Right forelimb (tissue), 1 donor: ENCODE measurements around the gene BDNF.
"Not testable (repeated sequence)": the region's sequence is repeated elsewhere in the genome, so short reads cannot be mapped to it uniquely, and the experiment has no call there.

Experiments
- DNase-seq: peaks from one replicate; pipeline ENCODE4 v3.0.0-alpha.2; 2018

Gene BDNF

DNA sequence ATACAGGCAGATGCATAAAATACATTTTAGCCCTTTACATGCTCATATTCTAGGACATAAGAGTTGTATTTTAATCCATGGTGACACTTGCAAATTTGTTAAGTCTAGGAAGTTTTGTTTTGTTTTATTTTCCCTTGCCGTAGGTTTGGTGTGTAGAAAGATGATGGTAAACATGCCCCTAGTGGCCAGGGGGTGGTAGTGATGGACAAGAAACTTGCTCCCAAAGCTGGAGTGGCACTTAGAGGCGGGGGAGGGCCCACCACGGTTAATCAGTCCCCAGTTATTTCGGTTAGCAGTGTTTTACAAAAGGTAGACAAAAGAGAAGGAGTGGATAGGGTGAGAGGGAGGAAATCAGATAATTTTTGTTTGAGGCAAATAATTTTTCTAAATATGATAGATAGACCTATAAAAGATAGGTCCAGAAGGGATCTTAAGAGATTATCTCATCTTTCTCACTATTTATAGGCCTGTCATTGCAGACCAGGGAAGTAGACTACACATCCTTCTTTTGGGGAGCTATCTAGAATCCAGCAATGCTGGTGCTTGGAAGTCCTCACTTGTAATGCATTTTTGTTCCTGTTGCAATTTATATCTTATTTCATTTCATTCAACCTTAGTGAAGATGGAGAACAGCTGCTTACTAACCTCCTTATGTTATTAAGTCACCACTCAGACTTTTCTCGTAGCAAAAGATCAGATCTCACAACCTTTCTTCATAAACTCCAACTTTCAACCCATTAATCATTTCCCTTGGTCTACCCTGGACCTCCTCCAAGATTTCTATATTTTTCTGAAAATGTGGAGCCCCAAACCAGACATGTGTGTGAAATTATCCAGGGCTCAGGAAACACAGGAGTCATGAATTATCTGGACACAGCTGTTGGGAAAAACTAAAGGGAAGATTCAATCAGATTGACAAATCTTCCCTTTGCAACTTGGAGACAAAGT, 5.9 kb upstream of the BDNF start:
- no peak for DNase-seq

DNA sequence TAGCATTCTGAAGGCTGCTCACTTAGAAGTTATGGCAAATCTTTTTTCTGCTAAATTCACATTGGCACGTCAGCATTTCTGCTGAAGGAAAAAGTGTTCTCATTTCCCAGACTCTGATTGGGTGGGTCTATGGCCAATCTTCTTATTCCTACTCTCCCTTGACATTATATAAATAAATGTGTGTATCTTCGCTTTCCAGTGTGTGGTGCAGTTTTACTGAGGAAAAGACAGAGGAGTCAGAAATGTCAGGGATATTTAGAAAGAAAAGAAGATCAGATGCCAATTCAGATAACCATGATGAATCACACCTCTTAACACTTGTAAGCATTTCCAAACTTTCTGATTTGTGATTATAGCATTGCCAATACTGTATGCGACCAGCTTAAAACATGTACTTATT, 3.2 kb upstream of the BDNF start:
- DNase-seq = no peak

DNA sequence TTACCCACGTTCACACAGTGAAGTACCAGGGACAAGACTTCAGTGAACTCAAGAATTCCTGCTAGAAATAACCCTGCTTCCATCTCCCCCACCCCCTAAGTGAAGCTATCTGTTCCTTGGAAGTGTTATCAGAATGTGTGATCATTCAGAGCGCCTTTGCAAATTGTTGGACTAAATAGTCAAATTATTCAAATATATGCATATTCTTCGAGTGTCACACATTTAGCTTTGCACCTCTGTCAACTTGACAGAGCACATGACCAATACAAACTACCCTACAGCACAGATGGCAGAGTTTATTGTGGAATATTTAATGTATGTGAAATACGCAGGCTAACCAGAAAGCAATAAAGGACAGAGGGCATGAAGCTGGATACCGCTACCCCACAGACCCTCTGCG, 2.6 kb upstream of the BDNF start:
- DNase-seq = no peak

DNA sequence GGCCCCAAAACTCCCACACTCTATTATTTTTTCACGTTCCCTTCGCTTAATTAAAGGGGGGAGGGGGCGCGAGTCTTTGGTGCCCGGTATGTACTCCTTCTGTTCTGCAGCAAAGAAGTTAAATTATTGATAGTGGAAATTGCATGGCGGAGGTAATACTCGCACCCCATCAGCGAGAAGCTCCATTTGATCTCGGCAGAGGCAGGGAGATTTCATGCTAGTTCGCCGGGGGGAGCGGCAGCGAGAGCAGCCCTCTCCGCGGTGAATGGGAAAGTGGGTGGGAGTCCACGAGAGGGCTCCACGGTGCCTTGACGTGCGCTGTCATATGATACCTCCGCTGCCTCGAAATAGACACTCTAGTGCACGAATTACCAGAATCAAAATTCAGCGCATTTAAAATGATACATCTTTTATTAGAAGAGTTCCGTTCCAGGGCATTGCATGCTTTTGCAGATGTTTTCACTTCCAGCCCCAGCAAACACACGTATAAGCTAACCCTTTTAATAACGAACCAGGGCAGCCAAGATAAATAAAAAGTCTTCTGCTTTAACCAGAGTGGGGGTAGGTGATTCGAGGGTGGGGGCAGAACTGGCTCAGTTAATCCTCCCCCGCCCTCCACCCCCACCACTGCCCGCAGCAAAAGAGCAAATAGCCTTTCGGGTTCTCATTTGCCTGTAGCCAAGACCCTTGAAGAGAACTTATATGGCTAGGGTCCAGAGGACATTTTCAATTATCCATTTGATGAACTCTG, 1.3 kb upstream of the BDNF start:
- peak; percentile 69 for DNase-seq

DNA sequence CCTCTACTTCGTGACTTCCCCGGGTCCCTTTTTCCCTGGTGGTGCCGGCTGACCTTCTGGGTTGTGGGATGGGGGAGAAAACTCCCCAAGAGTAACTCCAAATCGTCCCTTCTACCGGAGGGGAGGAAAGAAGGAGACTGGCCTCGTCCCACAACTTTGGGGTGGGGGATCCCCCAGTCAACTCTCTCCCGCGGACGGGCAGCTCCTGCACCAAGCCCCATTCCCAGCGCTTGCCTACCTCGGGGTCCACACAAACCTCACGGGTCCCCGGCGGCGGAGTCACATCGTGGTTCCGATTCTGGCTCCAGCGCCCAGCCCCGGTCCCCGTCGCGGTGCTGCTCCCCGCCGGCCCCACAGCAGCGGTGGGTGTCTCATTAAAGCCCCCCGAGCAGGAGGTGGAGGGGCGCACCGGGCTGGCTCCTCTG, 317 bp downstream of the BDNF start:
- peak; percentile 47 for DNase-seq

DNA sequence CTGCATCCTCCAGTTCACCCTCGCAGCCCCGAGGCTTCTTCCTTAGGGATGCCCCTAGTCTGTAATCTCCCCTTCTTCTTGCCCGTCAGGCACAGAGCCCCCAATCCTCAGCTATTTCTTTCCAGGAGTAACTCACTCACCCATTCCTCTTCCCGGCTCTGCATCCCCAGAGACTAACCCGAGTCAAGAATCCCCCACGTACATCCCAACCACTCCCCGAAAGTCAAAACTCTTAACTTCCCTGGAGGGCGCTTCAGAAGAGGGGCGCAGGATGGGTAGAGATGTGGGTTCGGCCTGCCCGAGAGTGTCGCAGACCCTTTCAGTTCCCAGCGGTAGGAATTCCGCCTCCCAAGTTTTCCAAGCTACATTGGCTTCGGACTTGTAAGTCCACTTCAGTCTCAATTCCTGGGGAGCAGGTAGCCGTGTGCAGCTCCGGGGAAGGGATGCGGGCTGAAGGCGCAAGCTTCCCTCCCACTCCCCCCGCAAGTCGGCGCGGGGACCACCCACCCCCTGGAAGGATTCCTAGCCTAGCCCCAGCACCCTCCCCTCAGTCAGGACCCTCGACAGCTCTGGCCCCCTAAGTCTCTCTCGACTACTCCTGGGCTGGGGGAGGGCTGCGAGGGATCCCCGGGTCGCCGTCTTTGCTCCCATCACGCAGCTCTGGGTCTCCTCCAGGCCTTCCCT, 871 bp downstream of the BDNF start:
- DNase-seq = no peak

DNA sequence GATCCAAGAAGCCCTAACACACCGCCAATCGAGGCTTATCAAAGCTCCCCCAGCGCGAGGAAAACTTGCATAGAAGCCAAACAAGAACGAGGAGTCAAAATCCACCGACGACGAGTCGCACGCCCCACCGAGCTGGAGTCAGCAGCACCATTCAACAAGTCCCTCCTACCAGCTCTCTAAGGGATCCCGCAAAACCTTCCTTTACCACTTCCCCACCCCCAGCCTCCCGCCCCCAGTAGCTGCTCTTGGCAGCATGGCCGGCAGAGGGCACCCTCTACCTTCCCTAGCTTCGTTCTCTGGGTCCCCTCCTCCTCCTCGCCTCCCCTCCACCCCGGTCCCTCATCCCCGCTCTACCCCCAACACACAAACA, 1.4 kb downstream of the BDNF start:
- DNase-seq = peak; percentile 90

DNA sequence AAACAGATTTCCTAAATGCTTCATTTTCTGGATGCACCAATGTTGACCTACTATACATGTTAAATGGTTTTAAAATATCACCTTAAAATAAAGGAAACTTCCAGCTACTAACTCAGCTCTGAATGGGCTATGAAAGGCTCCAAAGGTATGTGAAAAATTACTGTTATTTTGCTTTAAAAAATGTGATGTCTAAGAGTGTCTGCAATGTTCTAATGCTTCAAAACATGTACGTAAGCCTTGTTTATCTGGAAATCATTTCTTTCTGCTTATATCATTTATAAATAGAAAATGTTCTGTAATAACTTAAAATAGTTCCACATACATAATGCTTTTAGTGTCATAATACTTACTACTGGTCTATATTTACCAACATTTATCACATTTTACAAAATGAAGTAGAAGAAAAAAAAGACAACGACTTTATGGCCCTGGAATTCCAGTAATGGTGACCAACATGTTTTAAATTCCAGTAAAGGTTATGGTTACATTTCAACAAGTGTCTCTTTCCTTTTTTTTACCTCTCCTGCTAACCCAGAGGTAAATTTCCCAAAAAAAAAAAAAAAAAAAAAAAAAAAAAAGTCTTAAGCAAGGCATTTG, 2.5 kb downstream of the BDNF start:
- no peak for DNase-seq

DNA sequence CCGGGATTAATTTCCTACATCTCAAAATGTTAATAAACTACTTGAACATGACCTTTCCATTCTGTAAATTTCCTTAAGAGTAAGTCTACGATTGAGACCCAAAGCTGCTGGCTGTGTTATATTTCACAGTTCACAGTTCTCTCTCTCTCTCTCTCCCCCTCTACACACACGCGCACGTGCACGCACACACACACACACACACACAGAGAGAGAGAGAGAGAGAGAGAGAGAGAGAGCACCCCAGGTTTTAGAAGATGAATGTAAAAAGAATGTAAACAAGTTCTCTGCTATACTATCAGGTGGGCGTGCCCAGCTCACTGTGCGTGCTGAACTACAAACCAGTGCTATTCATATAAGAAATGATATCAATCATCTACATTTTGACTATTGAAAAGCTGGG, 3.3 kb downstream of the BDNF start:
- DNase-seq = no peak

DNA sequence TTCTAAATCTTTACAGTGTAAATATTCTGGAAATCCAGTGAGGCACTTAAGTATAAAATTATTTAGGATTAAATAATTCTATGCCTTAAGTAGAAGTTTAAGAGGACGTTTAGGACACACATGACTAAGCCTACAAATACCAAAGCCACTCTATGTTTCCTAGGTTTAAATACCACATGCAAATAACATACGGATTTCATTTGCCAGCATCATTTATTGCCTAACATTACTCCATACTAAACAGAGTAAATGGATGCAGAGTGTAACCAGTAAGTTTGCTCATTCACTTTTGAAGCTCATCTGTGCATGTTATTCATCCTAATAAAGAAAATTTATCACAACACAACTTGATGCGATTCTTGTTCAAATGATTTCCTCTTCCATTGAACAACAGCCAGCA, 4.1 kb downstream of the BDNF start:
- DNase-seq = no peak

DNA sequence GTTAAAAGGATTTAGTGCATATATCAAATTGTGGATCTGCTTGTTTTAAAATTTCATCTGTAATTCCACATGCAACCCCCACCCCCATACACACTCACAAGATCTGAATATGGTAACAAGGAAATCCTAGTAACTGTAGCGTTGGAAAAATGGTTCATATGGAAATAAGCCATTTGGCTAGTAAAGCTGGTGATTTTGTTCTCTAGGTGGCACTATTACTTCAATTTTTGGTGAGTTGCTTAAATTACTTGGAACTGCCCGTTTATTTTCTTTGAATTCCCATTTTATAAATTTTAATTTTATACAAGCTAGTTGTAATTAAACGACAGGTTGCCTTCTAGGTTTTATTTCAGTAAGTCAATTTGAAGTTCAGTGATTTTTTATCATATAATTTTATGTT, 5.3 kb downstream of the BDNF start:
- DNase-seq = no peak

DNA sequence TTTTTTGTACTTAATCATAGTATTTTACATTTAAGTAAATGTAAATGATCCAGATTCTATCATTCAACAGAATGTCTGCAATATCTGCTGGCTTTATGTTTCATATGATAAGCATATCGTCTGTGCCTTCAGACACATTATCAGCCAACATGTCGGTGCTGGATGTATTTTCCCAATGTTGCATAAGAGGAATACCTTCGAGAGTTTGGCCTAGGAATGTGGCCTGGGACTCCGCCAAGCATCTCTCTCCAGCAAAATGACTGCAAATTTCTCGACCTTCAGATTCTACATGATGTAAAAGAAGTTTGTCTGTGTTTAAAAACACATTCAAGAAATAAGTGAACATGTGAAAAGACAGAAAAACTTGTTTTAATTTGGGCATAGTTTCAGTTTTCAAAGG, 6.9 kb downstream of the BDNF start:
- DNase-seq = no peak

DNA sequence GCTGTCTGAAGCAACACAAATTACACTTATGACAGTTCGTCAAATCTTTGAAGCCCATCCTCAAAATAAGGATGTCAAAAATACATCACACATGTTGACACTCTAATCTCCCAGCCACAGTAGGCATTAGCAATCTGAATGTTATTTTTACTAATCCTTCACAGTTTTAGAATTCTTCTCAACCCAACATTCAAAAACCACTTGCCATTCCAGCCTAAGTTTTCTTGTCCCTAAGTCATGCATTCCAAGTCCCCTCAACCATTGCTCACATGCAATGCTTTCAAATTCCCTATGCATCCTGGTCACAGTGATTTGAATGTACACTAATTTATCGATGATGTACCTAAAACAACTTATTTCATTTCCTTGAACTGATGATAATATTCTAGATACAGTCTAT, 7.5 kb downstream of the BDNF start:
- DNase-seq = no peak

DNA sequence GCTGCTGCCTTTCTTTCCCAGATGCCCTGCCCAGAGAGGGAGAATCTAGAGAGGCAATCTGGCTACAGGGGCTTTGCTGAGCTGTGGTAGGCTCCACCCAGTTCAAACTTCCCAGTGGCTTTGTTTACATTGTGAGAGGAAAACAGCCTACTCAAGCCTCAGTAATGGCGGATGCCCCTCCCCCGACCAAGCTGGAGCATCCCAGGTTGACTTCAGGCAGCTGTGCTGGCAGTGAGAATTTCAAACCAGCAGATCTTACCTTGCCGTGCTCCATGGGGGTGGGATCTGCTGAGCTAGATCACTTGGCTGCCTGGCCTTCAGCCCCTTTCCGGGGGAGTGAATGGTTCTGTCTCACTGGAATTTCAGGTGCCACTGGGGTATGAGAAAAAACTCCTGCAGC, 12.2 kb downstream of the BDNF start:
- DNase-seq = no peak

DNA sequence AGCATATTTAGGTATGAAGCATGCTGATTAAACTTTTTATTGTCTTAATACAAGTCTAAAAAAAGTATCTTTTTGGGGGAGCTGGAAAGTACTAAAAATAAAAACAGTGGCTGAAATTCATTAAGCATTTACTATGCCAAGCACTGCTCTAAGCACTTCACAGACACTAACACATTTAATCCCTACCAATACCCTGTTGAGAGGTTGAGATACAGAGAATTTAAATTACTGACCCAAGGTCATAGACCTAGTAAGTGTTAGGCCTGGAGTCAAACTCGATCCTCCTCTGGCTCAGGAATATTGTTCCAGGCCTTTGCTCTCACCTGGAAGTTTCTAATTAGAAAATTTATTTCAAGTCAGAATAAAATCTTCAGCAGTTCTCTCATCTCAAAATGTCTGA, 18.6 kb downstream of the BDNF start:
- DNase-seq = no peak

DNA sequence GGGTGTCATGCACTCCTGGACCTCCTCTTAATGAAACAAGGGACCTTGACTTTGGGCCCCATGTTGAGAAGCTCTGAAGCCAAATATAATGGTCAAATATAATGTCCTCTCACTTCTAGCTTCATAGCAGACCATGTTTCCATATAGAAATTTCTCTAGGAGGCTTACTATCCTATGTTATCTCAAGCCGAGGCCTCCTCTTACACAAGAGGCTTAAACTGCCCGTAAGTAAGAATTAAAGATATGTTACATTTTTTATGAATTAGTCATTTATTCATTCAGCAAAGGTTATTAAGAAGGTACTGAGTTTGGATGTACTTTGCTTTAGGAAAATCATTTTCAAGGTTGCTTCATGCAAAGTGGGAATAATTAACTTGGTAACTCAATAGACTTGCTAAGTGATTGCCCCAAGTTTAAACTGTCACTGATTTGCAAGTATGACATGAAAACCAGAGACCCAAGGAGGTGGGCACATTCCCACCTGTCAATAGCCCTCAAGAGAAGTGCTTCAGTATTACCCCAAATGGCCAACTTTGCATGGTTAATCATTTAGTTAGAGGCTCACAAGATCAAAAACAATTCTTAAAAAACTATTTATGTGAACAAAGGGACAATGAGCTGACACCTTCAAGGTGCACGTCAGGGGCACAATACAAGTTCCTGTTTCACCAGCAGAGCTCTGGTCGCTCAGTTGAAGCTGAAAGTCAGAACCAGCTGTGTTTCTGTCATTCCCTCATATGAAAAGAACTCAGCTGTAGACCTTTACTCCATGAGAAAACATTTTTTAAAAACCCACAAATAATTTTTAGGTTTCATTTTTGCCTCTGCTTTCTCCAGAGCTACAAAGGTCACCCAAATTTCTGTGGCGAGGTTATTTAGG, 20.9 kb downstream of the BDNF start:
- no peak for DNase-seq

DNA sequence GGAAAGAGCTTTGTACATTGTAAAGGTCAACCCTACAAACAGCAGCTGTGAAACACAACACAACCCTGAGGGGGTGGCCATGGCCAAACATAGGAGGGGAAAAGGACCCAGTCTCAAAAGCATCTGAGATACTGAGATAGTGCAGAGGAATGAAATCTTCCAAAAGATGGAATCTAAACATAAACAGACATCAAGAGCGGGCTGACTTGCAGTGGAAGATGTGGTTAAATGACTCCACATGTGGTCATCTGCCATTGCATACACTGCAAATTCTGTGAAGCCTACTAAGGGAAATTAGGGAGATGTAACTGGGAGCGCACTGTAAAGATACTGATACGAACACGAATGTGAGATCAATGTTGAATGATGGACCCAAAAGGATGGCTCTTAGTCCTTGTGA, 22.0 kb downstream of the BDNF start:
- DNase-seq = no peak

DNA sequence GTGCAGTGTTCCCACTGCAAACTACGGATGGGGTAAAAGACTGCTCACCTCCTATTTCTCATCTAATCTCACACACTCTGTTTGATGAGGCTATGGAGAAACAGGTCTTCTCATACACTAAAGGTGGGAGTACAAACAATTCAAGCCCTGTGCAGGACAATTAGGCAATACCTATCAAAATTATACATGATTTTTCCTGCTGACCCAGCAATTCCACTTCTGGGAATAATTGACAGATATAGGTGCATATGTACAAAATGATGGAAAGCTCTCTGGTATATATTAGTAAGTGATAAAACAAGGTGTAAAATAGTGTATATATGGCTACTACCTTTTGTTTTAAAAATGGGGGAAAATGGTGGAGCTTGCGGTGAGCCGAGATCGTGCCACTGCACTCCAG, 23.1 kb downstream of the BDNF start:
- no peak for DNase-seq

DNA sequence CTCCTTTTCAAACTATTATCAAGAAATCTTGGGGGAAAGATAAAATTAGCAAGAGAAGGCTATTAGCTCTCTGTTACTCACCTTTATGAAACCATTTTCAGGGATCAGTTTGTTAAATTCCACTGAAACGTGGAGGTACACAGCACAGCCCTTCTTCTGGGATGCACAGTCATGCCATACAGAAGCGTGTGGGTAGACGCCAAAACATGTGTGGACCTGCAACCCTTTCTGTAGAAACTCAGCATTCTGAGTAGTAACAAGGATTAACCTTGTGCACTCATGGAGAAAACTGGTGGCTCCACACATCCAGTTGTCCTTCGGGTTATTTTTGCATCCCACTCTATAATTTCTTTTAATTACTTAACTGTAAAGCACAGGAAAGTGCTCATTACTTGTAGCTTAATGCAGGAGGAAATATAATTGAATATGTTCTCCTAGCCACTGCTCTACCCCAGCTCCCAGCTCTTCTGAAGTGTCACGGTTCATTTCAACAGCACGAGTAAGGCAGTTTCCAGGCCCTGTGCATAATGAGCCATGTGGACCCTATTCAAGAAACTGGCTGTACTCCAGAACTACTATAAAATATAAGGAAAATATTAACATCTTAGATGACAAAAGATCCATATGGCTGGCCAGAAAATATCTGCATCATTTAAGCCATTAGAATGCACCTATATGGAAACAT, 26.1 kb downstream of the BDNF start:
- DNase-seq = no peak

DNA sequence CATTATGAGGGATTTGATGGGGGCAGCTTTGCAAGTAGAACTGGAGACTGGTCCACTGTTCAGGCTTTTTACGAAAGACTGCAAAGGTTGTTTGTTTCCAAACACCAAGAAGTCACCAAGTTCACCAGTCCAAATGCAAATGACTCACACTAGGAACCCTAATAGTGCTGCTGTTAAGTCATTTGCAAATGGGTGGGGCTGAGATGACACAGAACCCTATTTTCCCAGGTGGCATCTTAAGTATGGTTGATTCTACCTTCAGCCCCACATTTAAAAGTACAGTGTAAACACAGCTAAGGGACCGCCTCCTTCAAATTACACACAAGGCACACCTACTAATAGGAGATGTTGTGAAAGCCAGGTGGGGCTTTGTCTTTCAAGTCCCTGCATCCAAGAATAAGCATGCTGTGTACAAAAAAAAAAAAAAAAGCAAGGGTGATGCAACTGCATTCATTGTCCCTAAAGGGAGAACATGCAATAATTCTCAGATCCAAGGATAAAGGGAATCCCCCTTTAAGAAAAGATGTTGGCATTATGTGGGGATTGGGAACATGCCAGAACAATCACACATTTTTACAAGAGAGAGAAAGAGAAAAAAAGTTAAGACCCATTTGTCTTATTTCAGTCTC, 27.3 kb downstream of the BDNF start:
- no peak for DNase-seq

DNA sequence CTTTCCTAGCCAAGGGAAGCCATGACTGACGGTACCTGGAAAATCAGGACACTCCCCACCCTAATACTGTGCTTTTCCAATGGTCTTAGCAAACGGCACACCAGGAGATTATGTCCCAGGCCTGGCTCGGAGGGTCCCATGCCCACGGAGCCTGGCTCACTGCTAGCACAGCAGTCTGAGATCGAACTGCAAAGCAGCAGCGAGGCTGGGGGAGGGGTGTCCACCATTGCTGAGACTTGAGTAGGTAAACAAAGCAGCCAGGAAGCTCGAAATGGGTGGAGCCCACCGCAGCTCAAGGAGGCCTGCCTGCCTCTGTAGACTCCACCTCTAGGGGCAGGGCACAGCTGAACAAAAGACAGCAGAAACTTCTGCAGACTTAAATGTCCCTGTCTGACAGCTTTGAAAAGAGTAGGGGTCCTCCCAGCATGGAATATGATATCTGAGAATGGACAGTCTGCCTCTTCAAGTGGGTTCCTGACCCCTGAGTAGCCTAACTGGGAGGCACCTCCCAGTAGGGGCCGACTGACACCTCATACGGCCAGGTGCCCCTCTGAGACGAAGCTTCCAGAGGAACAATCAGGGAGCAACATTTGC, 34.6 kb downstream of the BDNF start:
- not testable (repeated sequence) for DNase-seq
